Panc1 (cell line): ENCODE measurements around the gene ODAPH. TPM values are rescaled to one million over a fixed set of nuclear protein-coding genes. Genes with fewer than 3 reads are reported as not detected.
"Not testable (repeated sequence)": the region's sequence is repeated elsewhere in the genome, so short reads cannot be mapped to it uniquely, and the experiment has no call there.

Source experiments
- ATAC-seq: fragments of 200-7000 bp; cut with Tn5 transposase; 2 replicates; pipeline ENCODE4 v1.9.1; 2020; ENCODE audit warnings: mild to moderate bottlenecking, moderate library complexity
- Bru-seq: library from RNA; stranded (reverse); fragments of 400-500 nt; gene quantifications from one replicate; lab custom pipeline; 2021; lab: Mats Ljungman, UMichigan
- BruChase-seq, 2 experiments: library from RNA; stranded (reverse); fragments of 400-500 nt; gene quantifications; one replicate each; lab custom pipeline; 2021; lab: Mats Ljungman, UMichigan
- BruUV-seq: library from RNA; stranded (reverse); fragments of 400-500 nt; replicated peaks from 2 replicates; lab custom pipeline; 2021; lab: Mats Ljungman, UMichigan
- CTCF ChIA-PET: fragments of 300-600 bp; sonication (Branson Sonifier 250); formaldehyde crosslinking; loops from one replicate; lab custom pipeline; 2022; ENCODE audit warnings: antibody characterized with exemption; lab: Charles Lee
- POLR2A ChIA-PET: fragments of 300-600 bp; sonication (Branson Sonifier 250); formaldehyde crosslinking; loops from one replicate; lab custom pipeline; 2022; ENCODE audit warnings: antibody characterized with exemption; lab: Charles Lee
- DNase-seq: peaks from one replicate; pipeline ENCODE4 v3.0.0-alpha.2; 2010; ENCODE audit warnings: low read depth, low spot score
- H3K27ac ChIP-seq: 2 replicates; pipeline ENCODE4 v1.5.1; 2011; ENCODE audit warnings: mild to moderate bottlenecking, low read length, inconsistent platforms
- H3K27me3 ChIP-seq: fragments of 200-500 bp; sonication (Bioruptor generic); 2 replicates; pipeline ENCODE4 v1.6.0; 2014; ENCODE audit warnings: low read length, inconsistent platforms; ENCODE audit not compliant: control insufficient read depth, insufficient read depth
- H3K36me3 ChIP-seq: fragments of 200-500 bp; sonication (Bioruptor generic); 2 replicates; pipeline ENCODE4 v1.5.1; 2014; ENCODE audit warnings: inconsistent platforms, mild to moderate bottlenecking, low read length, moderate library complexity; ENCODE audit not compliant: control insufficient read depth, insufficient read depth
- H3K4me1 ChIP-seq: 2 replicates; pipeline ENCODE4 v1.5.1; 2011; ENCODE audit warnings: inconsistent platforms, mild to moderate bottlenecking, low read length, moderate library complexity; ENCODE audit not compliant: control insufficient read depth, insufficient read depth
- H3K4me3 ChIP-seq, 2 experiments: 2 replicates each; pipeline ENCODE4 v1.5.1; 2011 to 2012; ENCODE audit warnings: low read depth in 2 of 2, low read length in 2 of 2, mild to moderate bottlenecking in 2 of 2, inconsistent platforms in 1 of 2, moderate library complexity in 1 of 2
- H3K9me3 ChIP-seq: fragments of 200-500 bp; sonication (Bioruptor generic); 2 replicates; pipeline ENCODE4 v1.5.1; 2014; ENCODE audit warnings: low read depth, mild to moderate bottlenecking, inconsistent platforms, low read length, moderate library complexity; ENCODE audit not compliant: control insufficient read depth, insufficient read depth
- CTCF ChIP-seq: fragments of 450-650 bp; IDR thresholded peaks from 2 replicates; pipeline ENCODE4 v1.5.1; 2017; ENCODE audit warnings: mild to moderate bottlenecking
- POLR2AphosphoS5 ChIP-seq: IDR thresholded peaks from 2 replicates; pipeline ENCODE4 v1.6.1; 2012; ENCODE audit warnings: mild to moderate bottlenecking, low read depth, low read length, moderate library complexity
- REST ChIP-seq, 2 experiments: IDR thresholded peaks; 2 replicates each; pipeline ENCODE4 v1.6.1; 2011 to 2012; ENCODE audit warnings: low read depth in 2 of 2, control low read depth in 1 of 2, low read length in 1 of 2, mild to moderate bottlenecking in 1 of 2, moderate library complexity in 1 of 2; ENCODE audit not compliant: insufficient read depth in 1 of 2
- SIN3A ChIP-seq: IDR thresholded peaks from 2 replicates; pipeline ENCODE4 v1.6.1; 2012; ENCODE audit warnings: low read depth, mild to moderate bottlenecking, low read length, moderate library complexity, borderline replicate concordance; ENCODE audit not compliant: insufficient read depth
- TCF7L2 ChIP-seq: IDR thresholded peaks from 2 replicates; pipeline ENCODE4 v1.6.1; 2011; ENCODE audit warnings: mild to moderate bottlenecking, low read depth, low read length, inconsistent platforms
- in situ Hi-C: cut with HindIII; loops from 2 replicates; pipeline ENCODE4 v1.10.0; 2016; ENCODE audit warnings: low sequenced_read_pairs, low pct_unique_long_range_greater_than_20kb
- intact Hi-C: fragments of 100-400 bp; cut with micrococcal nuclease; formaldehyde crosslinking; loops from one replicate; pipeline ENCODE4 v1.10.0; 2022; ENCODE audit not compliant: unreplicated experiment
- long read RNA-seq: library from polyadenylated mRNA; unstranded; transcript quantifications from one replicate; pipeline ENCODE4 v2.0.0, GENCODE V29; 2021; ENCODE audit not compliant: unreplicated experiment
- polyA plus RNA-seq: library from polyadenylated mRNA; unstranded; fragments of >200 nt; gene quantifications from one replicate; pipeline ENCODE4 v1.2.1, GENCODE V29; 2012; ENCODE audit warnings: missing spikeins; ENCODE audit not compliant: insufficient read length
- total RNA-seq: library from RNA; stranded (reverse); gene quantifications from one replicate; pipeline ENCODE4 v1.2.1, GENCODE V29; 2021; ENCODE audit not compliant: unreplicated experiment

Gene ODAPH
- total RNA-seq (not detected), Bru-seq, nascent RNA (percentile 14 among the genes with signal in this experiment), BruChase-seq, experiment 1, labeled RNA remaining after a 2-hour chase (percentile 15 among the genes with signal in this experiment), BruChase-seq, experiment 2, labeled RNA remaining after a 6-hour chase (percentile 18 among the genes with signal in this experiment)
- polyA plus RNA-seq = not detected
- long read RNA-seq = 0 reads

- Histone ChIP-seq H3K4me1 (no peaks in the 10 kb centered on the region), H3K9me3 (no peaks in the 10 kb centered on the region), H3K36me3 (no peaks in the 10 kb centered on the region), H3K27me3 (peaks cover 3% of the 10 kb centered on the region; the same call in 1 of the 2 replicates), H3K27ac (no peak within 1 kb of the TSS), H3K4me3 (no peak within 1 kb of the TSS)
- CTCF ChIA-PET = no interaction called here
- ATAC-seq (no peak), DNase-seq (no peak)
- POLR2A ChIA-PET = interaction anchor here (0.6 kb wide), 1 partner anchor 119 kb away, joined by 17 read pairs; no protein-coding TSS in a partner anchor
- no peak for TF ChIP-seq REST (IDR thresholded peaks at IDR 0.05; ENCODE audit: insufficient read depth in 1 of 2, low read depth in 2 of 2, low read length in 1 of 2)
- TF ChIP-seq TCF7L2 = no peak
- peak; percentile 13; the same call in 1 of the 2 replicates for TF ChIP-seq CTCF
- in situ Hi-C loops (no loop called here), intact Hi-C loops (no loop called here)
- BruUV-seq = no TSS peak
These were observed at the start of gene ODAPH for GRCh38 chr4:75555294-75556164. Gene ODAPH (plus strand): TSS chr4:75556066. CDS start chr4:75556083, 17 bp downstream.

- H3K27ac ChIP-seq, DNase-seq, in situ Hi-C loops, BruUV-seq, POLR2A ChIA-PET, H3K4me1 ChIP-seq, ATAC-seq, intact Hi-C loops, H3K27me3 ChIP-seq, CTCF ChIA-PET, H3K4me3 ChIP-seq, H3K9me3 ChIP-seq: not testable (repeated sequence)
- H3K36me3 ChIP-seq = peaks cover 10% of the 10 kb centered on the region
These were observed 46.3 kb upstream of the ODAPH start for GRCh38 chr4:75509592-75509991.

GRCh38 chr4:75511841-75512240 is 44.0 kb upstream of the ODAPH start:
- DNase-seq = no peak
- Histone ChIP-seq H3K9me3 (no peaks in the 10 kb centered on the region), H3K36me3 (peaks cover 10% of the 10 kb centered on the region), H3K27me3 (no peaks in the 10 kb centered on the region), H3K4me3 (peak overlapping the region in 1 of 2 experiments; percentile 3; a peak in 1 of 4 replicates), H3K27ac (no peak overlapping the region), H3K4me1 (peaks cover 11% of the 10 kb centered on the region)
- TF ChIP-seq REST (IDR thresholded peaks at IDR 0.05; ENCODE audit: insufficient read depth in 1 of 2, low read depth in 2 of 2, low read length in 1 of 2) (no peak), SIN3A (no peak), CTCF (no peak), TCF7L2 (no peak), POLR2AphosphoS5 (no peak)
- no TSS peak for BruUV-seq
- no peak for ATAC-seq
- intact Hi-C loops (no loop called here), in situ Hi-C loops (no loop called here)
- CTCF ChIA-PET = no interaction called here
- POLR2A ChIA-PET = no interaction called here
